Measurements from ENCODE around the gene STAB1. TPM values are rescaled to one million over a fixed set of nuclear protein-coding genes. Genes with fewer than 3 reads are reported as not detected.
A peak's percentile ranks its signal among the peaks of the same experiment; 100 is the strongest.

STAB1 gene
- total and polyA plus RNA-seq, 2 of the 13 experiments (the other 11 are each of a cell fraction or from before 2014, with no cell fraction given): 0.09 to 0.34 TPM

- TF ChIP-seq, protein P1, sequence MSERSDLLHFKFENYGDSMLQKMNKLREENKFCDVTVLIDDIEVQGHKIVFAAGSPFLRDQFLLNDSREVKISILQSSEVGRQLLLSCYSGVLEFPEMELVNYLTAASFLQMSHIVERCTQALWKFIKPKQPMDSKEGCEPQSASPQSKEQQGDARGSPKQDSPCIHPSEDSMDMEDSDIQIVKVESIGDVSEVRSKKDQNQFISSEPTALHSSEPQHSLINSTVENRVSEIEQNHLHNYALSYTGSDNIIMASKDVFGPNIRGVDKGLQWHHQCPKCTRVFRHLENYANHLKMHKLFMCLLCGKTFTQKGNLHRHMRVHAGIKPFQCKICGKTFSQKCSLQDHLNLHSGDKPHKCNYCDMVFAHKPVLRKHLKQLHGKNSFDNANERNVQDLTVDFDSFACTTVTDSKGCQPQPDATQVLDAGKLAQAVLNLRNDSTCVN (CRISPR knock-in tag; IDR thresholded peaks at IDR 0.05; ENCODE audit: borderline replicate concordance): no peak
- TF ChIP-seq, protein P2, sequence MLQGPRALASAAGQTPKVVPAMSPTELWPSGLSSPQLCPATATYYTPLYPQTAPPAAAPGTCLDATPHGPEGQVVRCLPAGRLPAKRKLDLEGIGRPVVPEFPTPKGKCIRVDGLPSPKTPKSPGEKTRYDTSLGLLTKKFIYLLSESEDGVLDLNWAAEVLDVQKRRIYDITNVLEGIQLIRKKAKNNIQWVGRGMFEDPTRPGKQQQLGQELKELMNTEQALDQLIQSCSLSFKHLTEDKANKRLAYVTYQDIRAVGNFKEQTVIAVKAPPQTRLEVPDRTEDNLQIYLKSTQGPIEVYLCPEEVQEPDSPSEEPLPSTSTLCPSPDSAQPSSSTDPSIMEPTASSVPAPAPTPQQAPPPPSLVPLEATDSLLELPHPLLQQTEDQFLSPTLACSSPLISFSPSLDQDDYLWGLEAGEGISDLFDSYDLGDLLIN (CRISPR knock-in tag; IDR thresholded peaks at IDR 0.05; ENCODE audit: borderline replicate concordance): no peak
- no peak for TF ChIP-seq ATM (IDR thresholded peaks at IDR 0.05; ENCODE audit: borderline replicate concordance)
- TF ChIP-seq NFKB2 (CRISPR knock-in tag; IDR thresholded peaks at IDR 0.05; ENCODE audit: borderline replicate concordance): no peak
- no peak for TF ChIP-seq ZNF160 (CRISPR knock-in tag; IDR thresholded peaks at IDR 0.05)
- no peak for TF ChIP-seq ZNF747 (CRISPR knock-in tag; IDR thresholded peaks at IDR 0.05; ENCODE audit: borderline replicate concordance)
- TF ChIP-seq ZNF121 (CRISPR knock-in tag; IDR thresholded peaks at IDR 0.05): no peak
- TF ChIP-seq, protein P3, sequence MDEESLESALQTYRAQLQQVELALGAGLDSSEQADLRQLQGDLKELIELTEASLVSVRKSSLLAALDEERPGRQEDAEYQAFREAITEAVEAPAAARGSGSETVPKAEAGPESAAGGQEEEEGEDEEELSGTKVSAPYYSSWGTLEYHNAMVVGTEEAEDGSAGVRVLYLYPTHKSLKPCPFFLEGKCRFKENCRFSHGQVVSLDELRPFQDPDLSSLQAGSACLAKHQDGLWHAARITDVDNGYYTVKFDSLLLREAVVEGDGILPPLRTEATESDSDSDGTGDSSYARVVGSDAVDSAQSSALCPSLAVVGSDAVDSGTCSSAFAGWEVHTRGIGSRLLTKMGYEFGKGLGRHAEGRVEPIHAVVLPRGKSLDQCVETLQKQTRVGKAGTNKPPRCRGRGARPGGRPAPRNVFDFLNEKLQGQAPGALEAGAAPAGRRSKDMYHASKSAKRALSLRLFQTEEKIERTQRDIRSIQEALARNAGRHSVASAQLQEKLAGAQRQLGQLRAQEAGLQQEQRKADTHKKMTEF (CRISPR knock-in tag; IDR thresholded peaks at IDR 0.05): peak; percentile 17; the same call in 1 of the 2 replicates
- peak; percentile 50 for TF ChIP-seq ZNF883 (CRISPR knock-in tag; IDR thresholded peaks at IDR 0.05; ENCODE audit: not compliant biosample characterization)
- TF ChIP-seq ZNF746 (CRISPR knock-in tag; IDR thresholded peaks at IDR 0.05): no peak
- TF ChIP-seq PPARG (CRISPR knock-in tag; conservative IDR thresholded peaks at IDR 0.05): no peak
- TF ChIP-seq CHD4 (IDR thresholded peaks at IDR 0.05; ENCODE audit: borderline replicate concordance, low read length): no peak
- peak; percentile 42 for TF ChIP-seq BCL3 (CRISPR knock-in tag; IDR thresholded peaks at IDR 0.05)
- 0 out of 2 replicates have a peak, but pooled peaks have one; percentile 53 for TF ChIP-seq ZNF569 (CRISPR knock-in tag; IDR thresholded peaks at IDR 0.05; ENCODE audit: borderline replicate concordance)
- peak; percentile 73; the same call in 1 of the 2 replicates for TF ChIP-seq NKX3-1 (CRISPR knock-in tag; IDR thresholded peaks at IDR 0.05)
- TF ChIP-seq KAT2B (IDR thresholded peaks at IDR 0.05; ENCODE audit: borderline replicate concordance, low read depth, low read length): no peak
- peak; percentile 66; the same call in 1 of the 2 replicates for TF ChIP-seq ZNF558 (CRISPR knock-in tag; IDR thresholded peaks at IDR 0.05; ENCODE audit: borderline replicate concordance)
- no peak for TF ChIP-seq MTF2 (CRISPR knock-in tag; IDR thresholded peaks at IDR 0.05; ENCODE audit: borderline replicate concordance)
- no peak; the same call in 1 of the 2 replicates for TF ChIP-seq ZNF563 (CRISPR knock-in tag; IDR thresholded peaks at IDR 0.05)
- TF ChIP-seq AKAP8 (CRISPR knock-in tag; IDR thresholded peaks at IDR 0.05): 0 out of 2 replicates have a peak, but pooled peaks have one; percentile 11
Measured at GRCh38 chr3:52534281-52535183, 39.4 kb downstream of the STAB1 start (continued).

Data from HepG2 (cell line).